Esophagus squamous epithelium (tissue), 4 donors: ENCODE data around the gene MADD.

Source experiments
- POLR2A ChIP-seq, 4 donors: fragments of 450-650 bp; IDR thresholded peaks; one replicate each; pipeline ENCODE4 v1.6.1; 2017; ENCODE audit warnings: antibody characterized with exemption in 4 of 4, mild to moderate bottlenecking in 4 of 4, moderate library complexity in 3 of 4
- TF ChIP-seq, protein P1 (sequence below), 6 experiments: fragments of 450-650 bp in 4 of 6; fragments of 200-600 bp in 2 of 6; sonication (generic) in 2 of 6; IDR thresholded peaks; one replicate each; pipeline ENCODE4 v1.5.1; 2016 to 2019; ENCODE audit warnings: antibody characterized with exemption in 6 of 6, mild to moderate bottlenecking in 4 of 6, moderate library complexity in 4 of 6

DNA sequence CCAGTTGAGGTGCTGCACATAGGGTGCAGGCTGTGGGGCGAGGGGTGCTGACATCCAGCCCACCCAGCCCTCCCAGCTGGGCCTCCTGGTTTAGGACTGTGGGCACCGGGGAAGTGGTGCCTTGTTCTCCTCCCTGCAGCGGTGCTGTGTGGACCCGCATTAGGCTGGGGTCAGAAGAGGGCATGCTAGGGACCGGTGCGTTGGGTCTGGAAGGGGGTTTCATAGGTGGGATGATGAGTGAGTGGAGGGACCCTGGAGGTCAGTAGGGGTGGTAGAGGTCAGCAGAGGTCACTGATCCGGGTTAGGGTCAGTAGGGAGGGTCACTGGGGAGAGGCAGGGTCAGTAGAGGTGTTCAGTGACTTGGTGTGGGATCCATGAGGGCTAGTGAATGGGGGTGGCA lies 89.2 kb downstream of the MADD start:
- TF ChIP-seq, protein P1, sequence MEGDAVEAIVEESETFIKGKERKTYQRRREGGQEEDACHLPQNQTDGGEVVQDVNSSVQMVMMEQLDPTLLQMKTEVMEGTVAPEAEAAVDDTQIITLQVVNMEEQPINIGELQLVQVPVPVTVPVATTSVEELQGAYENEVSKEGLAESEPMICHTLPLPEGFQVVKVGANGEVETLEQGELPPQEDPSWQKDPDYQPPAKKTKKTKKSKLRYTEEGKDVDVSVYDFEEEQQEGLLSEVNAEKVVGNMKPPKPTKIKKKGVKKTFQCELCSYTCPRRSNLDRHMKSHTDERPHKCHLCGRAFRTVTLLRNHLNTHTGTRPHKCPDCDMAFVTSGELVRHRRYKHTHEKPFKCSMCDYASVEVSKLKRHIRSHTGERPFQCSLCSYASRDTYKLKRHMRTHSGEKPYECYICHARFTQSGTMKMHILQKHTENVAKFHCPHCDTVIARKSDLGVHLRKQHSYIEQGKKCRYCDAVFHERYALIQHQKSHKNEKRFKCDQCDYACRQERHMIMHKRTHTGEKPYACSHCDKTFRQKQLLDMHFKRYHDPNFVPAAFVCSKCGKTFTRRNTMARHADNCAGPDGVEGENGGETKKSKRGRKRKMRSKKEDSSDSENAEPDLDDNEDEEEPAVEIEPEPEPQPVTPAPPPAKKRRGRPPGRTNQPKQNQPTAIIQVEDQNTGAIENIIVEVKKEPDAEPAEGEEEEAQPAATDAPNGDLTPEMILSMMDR (IDR thresholded peaks at IDR 0.05), result no peak
- no peak for TF ChIP-seq POLR2A (IDR thresholded peaks at IDR 0.05)
